Inflammatory macrophage treated with lipopolysaccharide for 1 hour (primary cell): Measurements from ENCODE around the gene CDHR1.
"Not testable (repeated sequence)": the region's sequence is repeated elsewhere in the genome, so short reads cannot be mapped to it uniquely, and the experiment has no call there.

Experiments used
- DNase-seq, 2 donors: peaks; one replicate each; pipeline ENCODE4 v3.0.0-alpha.2; 2020 to 2022

CDHR1 gene

GRCh38 chr10:84175436-84175835 lies 18.9 kb upstream of the CDHR1 start:
- no peak for DNase-seq

GRCh38 chr10:84176351-84176750 lies 18.0 kb upstream of the CDHR1 start:
- no peak for DNase-seq

- DNase-seq: no peak
Measured at GRCh38 chr10:84176836-84177474, 17.4 kb upstream of the CDHR1 start.

DNA sequence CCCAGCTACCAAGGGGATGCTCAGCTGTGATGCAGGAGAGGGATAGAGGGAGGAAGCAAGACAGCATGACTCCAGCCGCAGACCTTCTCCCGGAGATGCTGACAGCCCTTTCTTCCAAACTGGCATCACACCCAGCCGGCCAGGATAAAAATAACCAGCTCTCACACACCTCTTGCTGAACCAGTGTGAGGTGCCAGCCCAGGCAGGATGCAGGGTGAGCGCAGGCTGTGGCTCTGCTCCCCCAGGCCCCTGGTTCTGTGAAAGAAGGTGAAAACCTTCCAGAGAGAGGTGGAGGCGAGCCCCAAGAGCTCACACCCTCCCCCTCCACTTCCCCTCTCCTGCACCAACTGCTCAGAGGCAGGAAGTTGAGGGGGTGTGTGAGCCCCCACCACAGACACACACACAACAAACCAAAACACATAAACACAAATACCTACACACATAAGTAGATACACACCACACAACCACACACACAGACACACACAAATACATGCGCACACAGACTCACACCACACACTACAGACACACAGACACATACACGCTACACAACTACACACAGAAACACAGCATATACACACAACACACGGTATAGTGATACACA lies 16.7 kb upstream of the CDHR1 start:
- no peak for DNase-seq

DNA sequence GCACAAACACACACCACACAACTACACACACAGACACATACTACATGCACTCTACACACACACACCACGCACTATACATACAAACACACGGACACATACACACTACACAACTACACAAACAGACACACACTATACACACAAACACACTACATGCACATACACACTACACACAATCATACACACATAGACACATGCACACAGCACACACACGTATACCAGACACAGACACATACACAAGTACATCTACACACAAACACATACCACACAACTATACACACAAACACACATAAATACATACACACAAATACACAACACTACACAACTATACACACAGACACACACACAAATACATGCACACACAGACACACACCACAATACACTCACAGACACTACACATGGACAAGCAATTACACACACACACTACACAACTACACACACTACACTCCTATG lies 16.2 kb upstream of the CDHR1 start:
- no peak for DNase-seq

GRCh38 chr10:84179059-84179710 lies 15.2 kb upstream of the CDHR1 start:
- no peak for DNase-seq

DNA sequence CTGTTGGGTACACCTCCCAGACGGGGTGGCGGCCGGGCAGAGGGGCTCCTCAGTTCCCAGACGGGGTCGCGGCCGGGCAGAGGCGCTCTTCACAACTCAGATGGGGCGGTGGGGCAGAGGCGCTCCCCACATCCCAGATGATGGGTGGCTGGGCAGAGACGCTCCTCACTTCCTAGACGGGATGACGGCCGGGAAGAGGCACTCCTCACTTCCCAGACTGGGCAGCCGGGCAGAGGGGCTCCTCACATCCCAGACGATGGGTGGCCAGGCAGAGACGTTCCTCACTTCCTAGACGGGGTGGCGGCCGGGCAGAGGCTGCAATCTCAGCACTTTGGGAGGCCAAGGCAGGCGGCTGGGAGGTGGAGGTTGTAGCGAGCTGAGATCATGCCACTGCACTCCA lies 14.0 kb upstream of the CDHR1 start:
- DNase-seq: not testable (repeated sequence)

- DNase-seq: no peak
Measured at GRCh38 chr10:84181631-84182030, 12.7 kb upstream of the CDHR1 start.

DNA sequence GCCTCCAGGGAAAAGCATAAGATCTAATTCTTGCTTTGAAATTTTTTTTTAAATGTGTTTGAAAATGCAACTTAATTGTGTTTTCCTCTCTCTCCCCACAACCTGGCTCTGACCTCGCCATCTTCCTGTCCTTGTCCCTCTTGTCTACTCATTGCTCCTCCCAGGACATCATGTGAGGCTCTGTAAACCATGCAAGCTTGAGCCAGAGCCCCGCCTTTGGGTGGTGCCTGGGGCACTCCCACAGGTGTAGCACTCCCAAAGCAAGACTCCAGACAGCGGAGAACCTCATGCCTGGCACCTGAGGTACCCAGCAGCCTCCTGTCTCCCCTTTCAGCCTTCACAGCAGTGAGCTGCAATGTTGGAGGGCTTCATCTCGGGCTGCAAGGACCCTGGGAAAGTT lies 9.8 kb upstream of the CDHR1 start:
- no peak for DNase-seq

GRCh38 chr10:84185526-84186175 lies 8.7 kb upstream of the CDHR1 start:
- DNase-seq: no peak

DNA sequence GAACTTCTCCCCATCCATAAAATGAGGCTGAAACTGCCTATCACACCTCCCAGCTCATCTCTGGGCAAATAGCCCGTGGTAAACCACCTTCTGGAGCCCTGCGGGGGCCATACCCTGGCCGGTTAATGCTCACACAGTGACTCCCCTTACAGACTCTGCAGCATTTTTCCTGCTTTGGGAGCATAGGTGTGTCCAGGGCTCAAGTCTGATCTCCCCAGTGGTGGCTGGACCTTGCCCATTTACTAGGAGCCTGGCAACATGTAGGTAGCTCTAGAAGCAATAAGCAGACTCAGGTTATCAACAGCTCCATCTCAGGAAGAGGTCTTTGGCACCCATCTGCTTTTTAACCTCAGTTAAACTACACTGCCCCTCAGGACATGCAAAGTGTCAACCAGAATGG lies 5.5 kb upstream of the CDHR1 start:
- no peak for DNase-seq

GRCh38 chr10:84190621-84191020 lies 3.7 kb upstream of the CDHR1 start:
- no peak for DNase-seq

DNA sequence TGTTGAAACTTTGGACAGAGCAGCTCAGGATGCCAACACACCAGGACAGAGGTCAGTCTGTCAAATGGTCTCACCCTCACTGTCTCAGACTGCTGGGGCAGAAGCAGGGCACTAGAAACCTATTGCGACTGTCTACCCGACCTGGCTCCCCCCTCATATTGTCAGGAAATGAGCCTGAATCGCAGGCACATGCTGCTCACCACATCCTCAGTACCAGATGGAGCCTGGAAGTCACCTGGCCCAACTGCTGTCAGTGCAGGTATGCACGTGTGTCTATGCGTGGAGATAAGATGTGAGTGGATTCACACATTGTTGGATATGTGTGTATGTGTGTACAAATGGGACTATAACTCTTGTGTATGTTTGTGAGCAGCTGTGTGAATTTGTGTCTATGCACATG lies 3.2 kb upstream of the CDHR1 start:
- no peak for DNase-seq

GRCh38 chr10:84193327-84193726 lies 1.0 kb upstream of the CDHR1 start:
- no peak for DNase-seq

- DNase-seq: no peak
Measured at GRCh38 chr10:84193846-84194423, 402 bp upstream of the CDHR1 start.

DNA sequence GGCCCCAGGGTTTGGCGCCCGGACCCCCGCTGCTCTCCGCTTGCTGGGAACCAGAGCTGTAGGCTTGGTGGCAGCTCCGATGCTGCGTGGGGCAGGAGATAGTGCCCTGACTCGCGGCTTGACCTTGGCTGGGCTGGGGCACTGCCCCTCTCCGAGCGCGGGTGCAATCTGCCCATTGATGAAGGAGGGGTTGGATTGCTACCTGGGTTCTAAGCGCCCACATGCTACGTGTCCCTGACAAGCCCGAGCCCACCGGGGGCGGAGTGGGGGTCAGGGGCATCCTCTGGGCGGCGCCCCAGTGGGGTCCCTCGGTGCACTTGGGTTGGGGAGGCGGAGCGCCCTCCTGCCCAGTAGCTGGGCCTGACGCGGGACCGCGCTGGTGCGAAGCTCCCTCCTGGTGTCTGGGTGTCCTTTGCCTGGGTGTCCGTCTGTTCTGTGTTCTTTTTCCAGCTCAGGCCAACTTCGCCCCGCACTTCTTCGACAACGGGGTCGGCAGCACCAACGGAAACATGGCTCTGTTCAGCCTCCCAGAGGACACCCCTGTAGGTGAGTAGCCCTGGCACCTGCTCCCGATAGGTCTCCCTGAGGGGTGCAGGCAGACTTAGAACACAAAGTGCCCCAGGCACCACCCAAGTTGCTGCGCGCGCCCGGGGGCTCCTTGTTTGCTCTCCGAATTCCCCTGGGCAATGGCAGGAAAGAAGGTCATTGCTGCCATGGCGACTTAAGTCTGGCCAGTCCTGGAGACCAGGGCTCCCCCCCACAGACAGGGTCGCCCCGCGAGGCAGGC lies 900 bp downstream of the CDHR1 start:
- no peak for DNase-seq

DNA sequence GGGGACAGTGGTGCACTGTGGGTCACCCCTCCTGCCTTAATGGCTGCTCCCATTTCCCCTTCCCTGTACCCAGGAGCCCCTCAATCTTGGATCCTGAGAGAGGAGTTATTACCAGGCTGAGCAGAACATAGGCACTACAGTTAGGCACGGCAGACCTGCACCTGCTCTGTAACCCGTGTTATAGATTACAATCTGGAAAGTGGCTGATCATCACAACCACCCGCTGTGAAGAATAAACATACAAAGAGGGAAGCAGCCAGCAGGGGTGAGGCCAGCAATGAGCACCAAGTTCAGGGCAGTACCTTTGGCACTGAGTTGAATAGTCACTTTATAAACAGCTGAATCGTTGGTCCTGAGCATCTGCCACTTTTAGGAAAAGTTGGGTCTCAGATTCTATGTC lies 1.7 kb downstream of the CDHR1 start:
- DNase-seq: no peak

GRCh38 chr10:84196941-84197340 lies 2.6 kb downstream of the CDHR1 start:
- DNase-seq: no peak

DNA sequence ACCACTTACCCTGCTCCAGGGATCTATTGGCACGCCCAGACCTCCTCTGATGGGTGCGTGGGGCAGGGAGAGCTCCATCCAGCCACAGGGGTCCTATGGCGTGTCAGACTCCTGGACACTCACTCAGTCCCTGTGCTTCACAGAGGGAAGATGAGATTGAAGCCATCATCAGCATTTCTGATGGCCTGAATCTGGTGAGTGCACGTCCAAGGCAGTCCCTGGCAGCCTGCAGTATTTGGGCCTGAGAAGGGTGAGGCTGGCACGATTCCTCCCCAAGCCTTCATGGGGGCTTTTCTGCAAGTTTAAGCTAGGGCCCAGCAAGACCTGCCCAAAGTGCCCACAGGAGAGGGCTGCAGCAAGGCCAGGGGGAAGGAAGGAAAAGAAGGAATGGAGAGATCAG lies 3.3 kb downstream of the CDHR1 start:
- DNase-seq: no peak

- DNase-seq: no peak
Measured at GRCh38 chr10:84198206-84198915, 4.0 kb downstream of the CDHR1 start.

DNA sequence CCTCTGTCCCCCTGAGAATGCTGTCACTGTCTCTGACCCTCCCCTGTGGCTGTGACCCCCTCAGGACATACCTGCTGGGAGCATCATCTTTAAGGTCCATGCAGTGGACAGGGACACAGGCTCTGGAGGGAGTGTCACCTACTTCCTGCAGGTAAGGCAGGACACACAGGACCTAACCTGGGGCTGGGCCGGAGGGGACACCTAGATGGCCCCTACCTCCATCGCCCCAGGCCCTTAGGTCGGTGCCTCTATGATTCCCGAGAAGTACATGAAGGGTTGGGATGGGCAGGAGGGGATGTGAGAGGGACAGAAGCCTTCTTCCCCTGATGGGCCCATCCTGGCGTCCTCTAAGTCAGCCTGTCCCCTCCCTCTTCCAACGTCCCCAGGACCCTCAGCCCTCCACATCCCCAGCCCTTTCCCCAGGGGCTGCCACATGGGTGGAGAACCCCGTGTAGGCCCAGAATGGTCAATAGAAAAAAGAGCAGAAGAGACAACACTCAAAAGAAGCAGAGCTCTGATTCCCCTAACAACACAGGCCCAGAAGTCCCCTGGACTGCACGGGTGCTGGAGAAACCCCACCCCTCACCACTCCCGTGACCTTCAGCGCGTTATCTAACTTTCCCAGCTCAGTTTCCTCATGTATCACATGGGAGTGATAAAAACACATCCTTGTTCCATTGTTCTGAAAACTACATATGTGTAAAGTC lies 6.4 kb downstream of the CDHR1 start:
- DNase-seq: no peak

- no peak for DNase-seq
Measured at GRCh38 chr10:84201244-84201606, 6.9 kb downstream of the CDHR1 start.
